ENCODE results near the gene INPPL1.

GRCh38 chr11:72280037-72280436, 55.5 kb downstream of the INPPL1 start:
- no peak for TF ChIP-seq YY1 (IDR thresholded peaks at IDR 0.05; ENCODE audit: insufficient read depth, insufficient read length)
- TF ChIP-seq SUZ12 (IDR thresholded peaks at IDR 0.05; ENCODE audit: extremely low read depth, insufficient read depth, insufficient read length) = no peak

Measured in NT2/D1 (cell line).